NCI-H1417 (cell line): Measurements from ENCODE around the gene METTL5.
A peak's percentile ranks its signal among the peaks of the same experiment; 100 is the strongest.
"Not testable (repeated sequence)": the region's sequence is repeated elsewhere in the genome, so short reads cannot be mapped to it uniquely, and the experiment has no call there.

Source experiments
- DNase-seq, 3 experiments: peaks; one replicate each; lab custom pipeline; 2025; lab: John Stamatoyannopoulos, UW

Gene METTL5

GRCh38 chr2:169828141-169828811 is 3.6 kb upstream of the METTL5 start:
- peak; percentile 4 to 50 (median 13) for DNase-seq

- peak; percentile 66 to 82 (median 78) for DNase-seq
These were observed 2.8 kb upstream of the METTL5 start, which contains the start of gene UBR3 for GRCh38 chr2:169827272-169828140. Gene UBR3, plus strand, starts transcription at chr2:169827454. Its CDS starts 54 bp downstream, at chr2:169827508.

GRCh38 chr2:169823996-169824372 is 721 bp downstream of the METTL5 start:
- DNase-seq = no peak

- DNase-seq = no peak
These were observed 1.8 kb downstream of the METTL5 start for GRCh38 chr2:169822785-169823392.

- DNase-seq = no peak
These were observed 2.7 kb downstream of the METTL5 start for GRCh38 chr2:169822036-169822435.

- not testable (repeated sequence) for DNase-seq
These were observed 4.6 kb downstream of the METTL5 start for GRCh38 chr2:169820101-169820500.

- peak in 1 of 3 experiments; percentile 32 for DNase-seq
These were observed 5.6 kb downstream of the METTL5 start for GRCh38 chr2:169819106-169819505.

- DNase-seq = peak in 1 of 3 experiments; percentile 17
These were observed 6.5 kb downstream of the METTL5 start for GRCh38 chr2:169818241-169818640.

GRCh38 chr2:169817369-169817768 is 7.3 kb downstream of the METTL5 start:
- not testable (repeated sequence) for DNase-seq

GRCh38 chr2:169816961-169817360 is 7.7 kb downstream of the METTL5 start:
- not testable (repeated sequence) for DNase-seq

- DNase-seq = peak in 1 of 3 experiments; percentile 0
These were observed 8.9 kb downstream of the METTL5 start for GRCh38 chr2:169815849-169816248.

GRCh38 chr2:169808221-169808620 is 16.5 kb downstream of the METTL5 start:
- DNase-seq = no peak

- DNase-seq = peak in 1 of 3 experiments; percentile 0
These were observed 18.1 kb downstream of the METTL5 start for GRCh38 chr2:169806586-169806985.

GRCh38 chr2:169803480-169803879 is 21.2 kb downstream of the METTL5 start:
- no peak for DNase-seq

GRCh38 chr2:169798718-169799592 is 25.8 kb downstream of the METTL5 start, which contains the start of gene SSB:
Gene SSB, plus strand, starts transcription at chr2:169798871. Its CDS starts 2,090 bp downstream, at chr2:169800961.
- peak; percentile 63 to 84 (median 75) for DNase-seq

GRCh38 chr2:169798397-169798717 is 26.3 kb downstream of the METTL5 start:
- no peak for DNase-seq

- no peak for DNase-seq
These were observed 27.1 kb downstream of the METTL5 start for GRCh38 chr2:169797601-169798000.

GRCh38 chr2:169796441-169796840 is 28.3 kb downstream of the METTL5 start:
- no peak for DNase-seq

GRCh38 chr2:169795181-169795580 is 29.5 kb downstream of the METTL5 start:
- no peak for DNase-seq

- DNase-seq = no peak
These were observed 34.1 kb downstream of the METTL5 start for GRCh38 chr2:169790581-169790980.

- DNase-seq = no peak
These were observed 42.2 kb downstream of the METTL5 start for GRCh38 chr2:169782513-169782912.
